ENCODE data around the gene FNIP2.

DNA sequence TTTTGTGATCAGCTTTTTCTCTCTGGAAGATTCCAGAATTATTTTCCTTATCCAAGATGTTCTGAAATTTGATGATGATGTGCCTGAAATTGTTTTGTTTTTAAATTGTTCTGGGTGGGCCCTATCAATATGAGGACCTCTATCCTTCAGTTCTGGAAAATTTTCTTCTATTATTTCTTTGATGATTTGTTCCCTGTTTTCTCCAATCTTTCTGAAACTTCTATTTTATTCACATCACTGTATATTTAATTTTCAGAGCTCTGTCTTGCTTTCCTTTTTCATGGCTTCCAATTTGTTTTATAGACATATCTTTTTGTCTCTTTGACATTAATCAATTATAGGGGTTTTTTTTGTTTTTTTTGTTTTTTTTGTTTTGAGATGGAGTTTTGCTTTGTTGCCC lies 12.2 kb upstream of the FNIP2 start:
- TF ChIP-seq ZBTB33 (IDR thresholded peaks at IDR 0.05) (no peak), YY1 (IDR thresholded peaks at IDR 0.05) (no peak), JUND (IDR thresholded peaks at IDR 0.05) (no peak), RAD21 (IDR thresholded peaks at IDR 0.05) (no peak), MAX (IDR thresholded peaks at IDR 0.05) (no peak), EGR1 (IDR thresholded peaks at IDR 0.05; ENCODE audit: low read depth in 2 of 2) (no peak), FOXA1 (IDR thresholded peaks at IDR 0.05) (no peak), TAF1 (conservative IDR thresholded peaks at IDR 0.05) (no peak), HNF4A (conservative IDR thresholded peaks at IDR 0.05) (no peak), SP1 (IDR thresholded peaks at IDR 0.05) (no peak)
- TF ChIP-seq, protein P1, sequence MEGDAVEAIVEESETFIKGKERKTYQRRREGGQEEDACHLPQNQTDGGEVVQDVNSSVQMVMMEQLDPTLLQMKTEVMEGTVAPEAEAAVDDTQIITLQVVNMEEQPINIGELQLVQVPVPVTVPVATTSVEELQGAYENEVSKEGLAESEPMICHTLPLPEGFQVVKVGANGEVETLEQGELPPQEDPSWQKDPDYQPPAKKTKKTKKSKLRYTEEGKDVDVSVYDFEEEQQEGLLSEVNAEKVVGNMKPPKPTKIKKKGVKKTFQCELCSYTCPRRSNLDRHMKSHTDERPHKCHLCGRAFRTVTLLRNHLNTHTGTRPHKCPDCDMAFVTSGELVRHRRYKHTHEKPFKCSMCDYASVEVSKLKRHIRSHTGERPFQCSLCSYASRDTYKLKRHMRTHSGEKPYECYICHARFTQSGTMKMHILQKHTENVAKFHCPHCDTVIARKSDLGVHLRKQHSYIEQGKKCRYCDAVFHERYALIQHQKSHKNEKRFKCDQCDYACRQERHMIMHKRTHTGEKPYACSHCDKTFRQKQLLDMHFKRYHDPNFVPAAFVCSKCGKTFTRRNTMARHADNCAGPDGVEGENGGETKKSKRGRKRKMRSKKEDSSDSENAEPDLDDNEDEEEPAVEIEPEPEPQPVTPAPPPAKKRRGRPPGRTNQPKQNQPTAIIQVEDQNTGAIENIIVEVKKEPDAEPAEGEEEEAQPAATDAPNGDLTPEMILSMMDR (IDR thresholded peaks at IDR 0.05; ENCODE audit: low read depth, low read length, missing input control) = no peak
- TF ChIP-seq, protein P2, sequence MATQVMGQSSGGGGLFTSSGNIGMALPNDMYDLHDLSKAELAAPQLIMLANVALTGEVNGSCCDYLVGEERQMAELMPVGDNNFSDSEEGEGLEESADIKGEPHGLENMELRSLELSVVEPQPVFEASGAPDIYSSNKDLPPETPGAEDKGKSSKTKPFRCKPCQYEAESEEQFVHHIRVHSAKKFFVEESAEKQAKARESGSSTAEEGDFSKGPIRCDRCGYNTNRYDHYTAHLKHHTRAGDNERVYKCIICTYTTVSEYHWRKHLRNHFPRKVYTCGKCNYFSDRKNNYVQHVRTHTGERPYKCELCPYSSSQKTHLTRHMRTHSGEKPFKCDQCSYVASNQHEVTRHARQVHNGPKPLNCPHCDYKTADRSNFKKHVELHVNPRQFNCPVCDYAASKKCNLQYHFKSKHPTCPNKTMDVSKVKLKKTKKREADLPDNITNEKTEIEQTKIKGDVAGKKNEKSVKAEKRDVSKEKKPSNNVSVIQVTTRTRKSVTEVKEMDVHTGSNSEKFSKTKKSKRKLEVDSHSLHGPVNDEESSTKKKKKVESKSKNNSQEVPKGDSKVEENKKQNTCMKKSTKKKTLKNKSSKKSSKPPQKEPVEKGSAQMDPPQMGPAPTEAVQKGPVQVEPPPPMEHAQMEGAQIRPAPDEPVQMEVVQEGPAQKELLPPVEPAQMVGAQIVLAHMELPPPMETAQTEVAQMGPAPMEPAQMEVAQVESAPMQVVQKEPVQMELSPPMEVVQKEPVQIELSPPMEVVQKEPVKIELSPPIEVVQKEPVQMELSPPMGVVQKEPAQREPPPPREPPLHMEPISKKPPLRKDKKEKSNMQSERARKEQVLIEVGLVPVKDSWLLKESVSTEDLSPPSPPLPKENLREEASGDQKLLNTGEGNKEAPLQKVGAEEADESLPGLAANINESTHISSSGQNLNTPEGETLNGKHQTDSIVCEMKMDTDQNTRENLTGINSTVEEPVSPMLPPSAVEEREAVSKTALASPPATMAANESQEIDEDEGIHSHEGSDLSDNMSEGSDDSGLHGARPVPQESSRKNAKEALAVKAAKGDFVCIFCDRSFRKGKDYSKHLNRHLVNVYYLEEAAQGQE (IDR thresholded peaks at IDR 0.05) = no peak
- TF ChIP-seq, protein P3, sequence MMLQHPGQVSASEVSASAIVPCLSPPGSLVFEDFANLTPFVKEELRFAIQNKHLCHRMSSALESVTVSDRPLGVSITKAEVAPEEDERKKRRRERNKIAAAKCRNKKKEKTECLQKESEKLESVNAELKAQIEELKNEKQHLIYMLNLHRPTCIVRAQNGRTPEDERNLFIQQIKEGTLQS (IDR thresholded peaks at IDR 0.05) = no peak

All from liver (tissue), 3 donors.